Osteoblast (primary cell): ENCODE measurements around the gene P4HA1. TPM values are rescaled to one million over a fixed set of nuclear protein-coding genes. Genes with fewer than 3 reads are reported as not detected.

Experiments used
- DNase-seq: peaks from one replicate; pipeline ENCODE4 v3.0.0; 2011; ENCODE audit warnings: low spot score, mixed read lengths; ENCODE audit not compliant: insufficient read length; ENCODE audit errors: missing footprints
- H2AFZ ChIP-seq: 2 replicates; pipeline ENCODE4 v1.6.0; 2011; ENCODE audit warnings: mild to moderate bottlenecking, low read length
- H3K27ac ChIP-seq: 2 replicates; pipeline ENCODE4 v1.5.1; 2011; ENCODE audit warnings: mild to moderate bottlenecking, low read depth, low read length, moderate library complexity
- H3K27me3 ChIP-seq: 2 replicates; pipeline ENCODE4 v1.6.0; 2012; ENCODE audit warnings: mild to moderate bottlenecking, control low read depth, inconsistent platforms, low read length, moderate library complexity; ENCODE audit not compliant: insufficient read depth
- H3K36me3 ChIP-seq: 2 replicates; pipeline ENCODE4 v1.5.1; 2011; ENCODE audit warnings: mild to moderate bottlenecking, low read length, control low read depth, moderate library complexity; ENCODE audit not compliant: insufficient read depth
- H3K4me1 ChIP-seq: 2 replicates; pipeline ENCODE4 v1.5.1; 2011; ENCODE audit warnings: mild to moderate bottlenecking, low read length, control low read depth, moderate library complexity; ENCODE audit not compliant: insufficient read depth
- H3K4me2 ChIP-seq: 2 replicates; pipeline ENCODE4 v1.6.0; 2011; ENCODE audit warnings: mild to moderate bottlenecking, low read length; ENCODE audit not compliant: insufficient read depth
- H3K4me3 ChIP-seq: fragments of 200-600 bp; sonication (generic); 3 replicates; pipeline ENCODE4 v1.5.1; 2012; ENCODE audit warnings: mild to moderate bottlenecking, low read length, inconsistent platforms; ENCODE audit not compliant: insufficient read depth
- H3K79me2 ChIP-seq: 2 replicates; pipeline ENCODE4 v1.6.0; 2012; ENCODE audit warnings: mild to moderate bottlenecking, low read length, control low read depth, inconsistent platforms; ENCODE audit not compliant: insufficient read depth
- H3K9me3 ChIP-seq: 2 replicates; pipeline ENCODE4 v1.5.1; 2011; ENCODE audit warnings: low read depth, low read length, control low read depth
- H4K20me1 ChIP-seq: 2 replicates; pipeline ENCODE4 v1.6.0; 2012; ENCODE audit warnings: mild to moderate bottlenecking, low read length, control low read depth; ENCODE audit not compliant: insufficient read depth
- CTCF ChIP-seq: IDR thresholded peaks from 2 replicates; pipeline ENCODE4 v1.5.1; 2011; ENCODE audit warnings: mild to moderate bottlenecking, low read depth, low read length, moderate library complexity; ENCODE audit errors: extremely low read depth
- total RNA-seq: library from RNA; depleted of rRNA; stranded (reverse); fragments of >200 nt; gene quantifications from 2 replicates; pipeline ENCODE4 v1.2.3, GENCODE V29; 2012

P4HA1 gene
- total RNA-seq, 1 donor = 220 TPM

DNA sequence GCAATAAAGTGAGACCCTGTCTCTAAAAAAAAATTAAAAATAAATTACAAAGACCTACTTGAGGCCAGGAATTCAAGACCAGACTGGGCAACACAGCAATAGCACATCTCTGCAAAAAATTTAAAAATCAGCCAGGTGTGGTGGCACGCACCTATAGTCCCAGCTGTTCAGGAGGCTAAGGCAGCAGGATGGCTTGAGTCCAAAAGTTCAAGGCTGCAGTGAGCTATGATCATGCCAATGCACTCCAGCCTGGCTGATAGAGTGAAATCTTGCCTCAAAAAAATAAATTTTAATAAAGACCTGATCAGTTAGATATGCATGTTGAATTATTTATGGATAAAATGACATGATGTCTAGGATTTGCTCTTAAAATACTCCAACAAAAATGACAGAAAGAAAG lies 34.9 kb downstream of the P4HA1 start:
- Histone ChIP-seq H3K36me3 (peaks cover 24% of the 10 kb centered on the region), H3K27ac (no peak overlapping the region), H3K79me2 (no peaks in the 10 kb centered on the region), H3K9me3 (no peaks in the 10 kb centered on the region), H3K4me1 (no peaks in the 10 kb centered on the region), H3K4me2 (no peak overlapping the region), H3K27me3 (no peaks in the 10 kb centered on the region), H4K20me1 (no peaks in the 10 kb centered on the region), H3K4me3 (no peak overlapping the region), H2AFZ (no peak overlapping the region)
- no peak for TF ChIP-seq CTCF
- DNase-seq = no peak

DNA sequence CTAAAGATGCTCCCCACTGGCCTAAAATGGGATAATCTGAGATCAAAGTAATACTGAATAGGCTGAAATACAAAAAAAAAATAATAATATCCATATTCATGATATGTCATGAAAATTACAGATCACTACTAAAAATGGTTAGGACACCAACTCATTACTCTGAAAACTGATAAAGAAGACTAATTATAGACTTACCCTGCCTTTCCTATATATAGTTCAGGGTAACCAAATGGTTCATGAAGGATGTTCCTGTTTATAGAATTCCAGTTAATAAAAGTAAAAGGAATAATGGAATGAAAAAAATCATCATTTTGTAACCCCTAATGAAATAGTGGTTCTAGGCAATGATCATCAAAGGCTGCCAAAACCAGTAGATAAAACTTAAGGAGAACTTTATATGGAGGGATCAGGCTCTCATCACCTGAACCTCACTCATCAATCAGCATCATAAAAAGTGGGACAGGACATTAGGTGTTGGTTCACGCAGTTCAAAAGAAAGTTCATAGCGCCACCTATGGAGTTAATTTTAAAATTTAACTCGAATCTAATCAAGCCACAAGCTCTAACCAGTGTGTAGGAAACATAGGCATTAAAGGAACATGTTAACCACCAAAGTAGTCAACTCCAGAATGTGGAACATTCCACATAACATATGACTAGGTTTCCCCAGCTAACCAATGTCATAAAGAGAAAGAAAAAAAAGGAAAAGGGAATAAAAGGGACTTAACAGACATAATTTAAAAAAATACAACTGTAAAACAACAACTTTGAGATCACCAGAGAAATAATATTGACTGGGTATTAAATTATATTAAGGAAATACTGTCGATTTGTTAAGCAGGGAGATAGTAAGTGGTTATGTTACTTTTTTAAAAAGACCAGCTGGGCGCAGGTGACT lies 35.7 kb downstream of the P4HA1 start:
- no peak overlapping the region for H3K4me2 ChIP-seq
- DNase-seq = peak; percentile 67
- H3K79me2 ChIP-seq = no peaks in the 10 kb centered on the region
- no peaks in the 10 kb centered on the region for H3K4me1 ChIP-seq
- no peak overlapping the region for H2AFZ ChIP-seq
- H3K27me3 ChIP-seq = no peaks in the 10 kb centered on the region
- no peaks in the 10 kb centered on the region for H3K9me3 ChIP-seq
- no peak overlapping the region for H3K27ac ChIP-seq
- H4K20me1 ChIP-seq = no peaks in the 10 kb centered on the region
- no peak overlapping the region for H3K4me3 ChIP-seq
- TF ChIP-seq CTCF = peak; percentile 51
- peaks cover 25% of the 10 kb centered on the region for H3K36me3 ChIP-seq

DNA sequence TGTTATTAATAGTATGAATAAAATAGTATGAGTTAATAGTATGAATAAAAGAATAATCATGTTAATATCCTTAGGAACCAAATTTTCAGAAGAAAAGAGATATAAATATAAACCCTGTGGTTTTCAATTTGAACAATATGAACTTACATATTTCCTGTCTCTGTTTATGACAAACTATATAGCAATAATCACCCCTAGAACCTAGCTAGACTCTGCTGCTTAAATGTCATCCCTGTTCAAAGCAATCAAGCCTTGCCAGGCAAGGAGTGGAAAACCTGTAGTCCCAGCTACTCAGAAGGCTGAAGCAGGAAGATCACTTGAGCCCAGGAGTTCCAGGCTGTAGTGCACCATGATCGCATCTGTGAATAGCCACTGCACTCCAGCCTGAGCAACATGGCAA lies 36.5 kb downstream of the P4HA1 start:
- no peak for TF ChIP-seq CTCF
- Histone ChIP-seq H3K79me2 (no peaks in the 10 kb centered on the region), H3K4me2 (no peak overlapping the region), H3K4me3 (no peak overlapping the region), H3K27me3 (no peaks in the 10 kb centered on the region), H4K20me1 (no peaks in the 10 kb centered on the region), H3K9me3 (no peaks in the 10 kb centered on the region), H3K27ac (no peak overlapping the region), H3K36me3 (peaks cover 33% of the 10 kb centered on the region), H3K4me1 (no peaks in the 10 kb centered on the region), H2AFZ (no peak overlapping the region)
- no peak for DNase-seq

GRCh38 chr10:73058057-73058591 lies 38.5 kb downstream of the P4HA1 start:
- H3K4me1 ChIP-seq = no peaks in the 10 kb centered on the region
- peaks cover 26% of the 10 kb centered on the region for H3K36me3 ChIP-seq
- no peak for DNase-seq
- H3K27me3 ChIP-seq = no peaks in the 10 kb centered on the region
- TF ChIP-seq CTCF = no peak
- H3K27ac ChIP-seq = no peak overlapping the region
- H3K79me2 ChIP-seq = no peaks in the 10 kb centered on the region
- no peak overlapping the region for H3K4me2 ChIP-seq
- H3K4me3 ChIP-seq = no peak overlapping the region
- no peaks in the 10 kb centered on the region for H3K9me3 ChIP-seq
- H2AFZ ChIP-seq = no peak overlapping the region
- no peaks in the 10 kb centered on the region for H4K20me1 ChIP-seq
